Germinal center (tissue), 1 donor: ENCODE data around the gene RNF214.
"Not testable (repeated sequence)": the region's sequence is repeated elsewhere in the genome, so short reads cannot be mapped to it uniquely, and the experiment has no call there.

Source experiments
- DNase-seq: peaks from one replicate; pipeline ENCODE4 v3.0.0; 2012; ENCODE audit warnings: mixed read lengths, low spot score

RNF214 gene

GRCh38 chr11:117232092-117232878 lies at the start of gene RNF214:
TSS of gene RNF214 (plus strand) at chr11:117232671. CDS start at chr11:117234273, 1,602 bp downstream.
- DNase-seq: peak; percentile 95

GRCh38 chr11:117183178-117183577 lies 49.3 kb upstream of the RNF214 start:
- DNase-seq: not testable (repeated sequence)

DNA sequence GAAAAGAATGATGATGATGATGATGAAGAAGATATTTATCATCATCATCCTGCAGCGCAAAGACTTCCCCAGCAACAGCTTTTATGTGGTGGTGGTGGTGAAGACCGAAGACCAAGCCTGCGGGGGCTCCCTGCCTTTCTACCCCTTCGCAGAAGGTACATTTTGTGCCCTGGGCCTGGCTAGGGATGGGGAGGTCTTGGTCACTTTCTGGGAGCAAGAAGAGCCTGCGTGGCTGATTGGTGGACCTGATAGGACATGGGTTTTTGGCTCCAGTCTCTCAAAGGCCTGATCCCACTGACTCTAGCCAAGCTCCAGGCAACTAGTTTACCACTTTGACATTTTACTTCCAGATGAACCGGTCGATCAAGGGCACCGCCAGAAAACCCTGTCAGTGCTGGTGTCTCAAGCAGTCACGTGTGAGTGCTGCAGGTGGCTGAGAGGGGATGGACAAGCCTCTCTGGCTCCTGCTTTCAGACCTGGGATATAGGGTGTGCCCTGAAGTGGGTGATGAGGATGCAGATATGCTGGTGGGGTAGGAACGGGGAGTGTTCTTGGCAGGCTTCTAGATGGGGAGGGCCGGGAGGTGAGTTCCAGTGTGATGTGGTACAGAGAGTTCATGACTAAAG lies 48.6 kb upstream of the RNF214 start:
- no peak for DNase-seq

GRCh38 chr11:117185736-117186430 lies 46.6 kb upstream of the RNF214 start:
- DNase-seq: peak; percentile 77

GRCh38 chr11:117186431-117186761 lies 46.1 kb upstream of the RNF214 start:
- DNase-seq: no peak

- DNase-seq: no peak
Observed at GRCh38 chr11:117187007-117187406, 45.5 kb upstream of the RNF214 start.

DNA sequence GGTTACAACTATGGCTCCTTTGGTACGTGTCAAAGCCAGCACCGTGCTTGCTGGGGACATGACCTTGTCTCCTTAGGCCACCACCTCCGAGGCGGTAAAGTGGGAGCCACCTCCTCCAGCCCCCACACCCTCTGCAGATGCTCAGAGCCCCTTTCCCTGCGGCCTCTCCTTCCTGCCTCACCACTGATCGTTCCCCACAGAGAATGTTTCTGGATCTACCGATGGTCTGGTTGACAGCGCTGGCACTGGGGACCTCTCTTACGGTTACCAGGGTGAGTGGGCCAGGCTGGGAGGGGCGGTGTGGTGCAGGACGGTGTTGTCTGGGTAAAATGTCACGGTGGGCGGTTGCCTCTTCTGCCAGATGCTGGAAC lies 45.1 kb upstream of the RNF214 start:
- DNase-seq: no peak

GRCh38 chr11:117187799-117188481 lies 44.5 kb upstream of the RNF214 start:
- DNase-seq: no peak

GRCh38 chr11:117188620-117189081 lies 43.8 kb upstream of the RNF214 start:
- DNase-seq: no peak

- peak; percentile 85 for DNase-seq
Observed at GRCh38 chr11:117189191-117189940, 43.1 kb upstream of the RNF214 start.

- DNase-seq: no peak
Observed at GRCh38 chr11:117189941-117190544, 42.4 kb upstream of the RNF214 start.

DNA sequence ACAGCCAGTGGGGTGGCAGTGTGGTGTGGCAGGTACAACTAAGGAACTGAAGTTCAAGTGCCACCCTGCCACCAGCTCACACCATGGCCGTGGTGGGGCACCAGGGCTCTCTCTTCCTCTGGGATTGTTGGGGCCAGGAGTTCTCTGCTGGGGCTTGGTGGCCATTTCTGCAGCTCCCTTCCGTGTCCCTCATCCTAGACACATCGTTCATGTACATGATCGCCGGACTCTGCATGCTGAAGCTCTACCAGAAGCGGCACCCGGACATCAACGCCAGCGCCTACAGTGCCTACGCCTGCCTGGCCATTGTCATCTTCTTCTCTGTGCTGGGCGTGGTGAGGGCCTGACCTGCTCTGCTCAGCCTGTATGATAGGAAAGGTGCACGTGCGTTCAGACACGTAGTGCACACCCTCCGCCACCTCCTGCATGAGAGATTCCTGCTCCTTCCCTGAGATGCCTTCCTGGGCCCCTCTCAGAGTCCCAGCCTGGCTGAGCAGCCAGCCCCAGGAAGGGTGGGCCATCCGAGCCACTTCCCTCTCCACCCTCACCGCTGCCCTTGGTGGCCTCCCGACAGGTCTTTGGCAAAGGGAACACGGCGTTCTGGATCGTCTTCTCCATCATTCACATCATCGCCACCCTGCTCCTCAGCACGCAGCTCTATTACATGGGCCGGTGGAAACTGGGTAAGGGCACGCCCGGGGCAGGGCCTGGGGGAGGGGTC lies 40.6 kb upstream of the RNF214 start:
- no peak for DNase-seq

GRCh38 chr11:117192401-117192875 lies 40.0 kb upstream of the RNF214 start:
- DNase-seq: no peak

GRCh38 chr11:117193130-117194020 lies 39.1 kb upstream of the RNF214 start:
- no peak for DNase-seq

GRCh38 chr11:117194267-117194666 lies 38.2 kb upstream of the RNF214 start:
- no peak for DNase-seq

GRCh38 chr11:117195258-117195657 lies 37.2 kb upstream of the RNF214 start:
- no peak for DNase-seq

- DNase-seq: no peak
Observed at GRCh38 chr11:117195761-117196160, 36.7 kb upstream of the RNF214 start.

GRCh38 chr11:117197006-117197405 lies 35.5 kb upstream of the RNF214 start:
- DNase-seq: no peak
